Central memory CD8-positive, alpha-beta T cell (primary cell): ENCODE results near the gene ZNF624.

Experiments used
- ATAC-seq: fragments of 150-1000 bp; cut with Tn5 transposase; replicated peaks from 2 replicates; pipeline ENCODE4 v1.10.0; 2022; ENCODE audit warnings: mild to moderate bottlenecking, moderate FRiP score, moderate number of reproducible peaks; ENCODE audit not compliant: poor library complexity, severe bottlenecking; ENCODE audit errors: extremely low read depth
- DNase-seq, 2 donors: peaks; one replicate each; pipeline ENCODE4 v3.0.0; 2021; ENCODE audit warnings: low spot score in 2 of 2
- H3K27ac Mint-ChIP-seq: one replicate; pipeline ENCODE4 v1.8.0; 2022; ENCODE audit warnings: low read depth, mild to moderate bottlenecking, moderate library complexity, mixed read lengths
- H3K27me3 Mint-ChIP-seq: one replicate; pipeline ENCODE4 v1.8.0; 2022; ENCODE audit warnings: mixed read lengths
- H3K36me3 Mint-ChIP-seq: one replicate; pipeline ENCODE4 v1.8.0; 2022; ENCODE audit warnings: mild to moderate bottlenecking, moderate library complexity, mixed read lengths; ENCODE audit not compliant: insufficient read depth
- H3K4me1 Mint-ChIP-seq: one replicate; pipeline ENCODE4 v1.8.0; 2022; ENCODE audit warnings: mixed read lengths
- H3K4me3 Mint-ChIP-seq: one replicate; pipeline ENCODE4 v1.8.0; 2022; ENCODE audit warnings: mild to moderate bottlenecking, moderate library complexity, mixed read lengths
- H3K9me3 Mint-ChIP-seq: one replicate; pipeline ENCODE4 v1.8.0; 2022; ENCODE audit warnings: mixed read lengths

Gene ZNF624

GRCh38 chr17:16652847-16653366 is 743 bp downstream of the ZNF624 start:
- no peaks in the 10 kb centered on the region for H3K9me3 Mint-ChIP-seq
- ATAC-seq (no peak), DNase-seq (no peak)
- peaks cover 3% of the 10 kb centered on the region for H3K36me3 Mint-ChIP-seq
- H3K27ac Mint-ChIP-seq = peak overlapping the region; percentile 24
- H3K27me3 Mint-ChIP-seq = peaks cover 4% of the 10 kb centered on the region
- peak overlapping the region; percentile 87 for H3K4me3 Mint-ChIP-seq
- peaks cover 17% of the 10 kb centered on the region for H3K4me1 Mint-ChIP-seq

GRCh38 chr17:16652252-16652651 is 1.4 kb downstream of the ZNF624 start:
- Mint-ChIP-seq H3K4me3 (peak overlapping the region; percentile 87), H3K9me3 (no peaks in the 10 kb centered on the region)

GRCh38 chr17:16649585-16649984 is 4.1 kb downstream of the ZNF624 start:
- Mint-ChIP-seq H3K4me3 (no peak overlapping the region), H3K36me3 (peaks cover 3% of the 10 kb centered on the region), H3K4me1 (peaks cover 17% of the 10 kb centered on the region), H3K27ac (no peak overlapping the region), H3K27me3 (no peaks in the 10 kb centered on the region), H3K9me3 (no peaks in the 10 kb centered on the region)
- ATAC-seq (no peak), DNase-seq (no peak)

More at GRCh38 chr17:16652252-16652651, 1.4 kb downstream of the ZNF624 start:
- DNase-seq (no peak), ATAC-seq (no peak)
- Mint-ChIP-seq H3K4me1 (peaks cover 17% of the 10 kb centered on the region), H3K27ac (no peak overlapping the region), H3K36me3 (peaks cover 2% of the 10 kb centered on the region), H3K27me3 (no peaks in the 10 kb centered on the region)

DNA sequence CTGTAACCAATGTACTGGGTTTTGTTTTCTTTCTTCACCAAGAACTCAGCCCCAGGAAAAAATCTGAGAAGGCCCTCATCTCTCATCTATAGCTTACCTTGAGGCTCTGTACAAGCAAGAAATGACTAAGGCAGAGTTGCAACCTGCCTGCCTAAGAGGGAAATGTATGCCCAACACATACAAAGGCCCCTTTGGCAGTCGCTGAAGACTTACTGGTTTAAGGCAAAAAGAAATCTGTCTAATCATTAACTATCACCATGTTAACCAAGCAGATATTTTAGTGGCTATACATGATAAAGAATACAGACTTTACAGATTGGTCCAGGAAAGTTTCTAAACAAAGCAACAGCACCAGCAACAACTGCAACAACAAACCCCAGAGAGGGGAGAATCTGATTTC is 14.2 kb downstream of the ZNF624 start:
- no peaks in the 10 kb centered on the region for H3K36me3 Mint-ChIP-seq
- DNase-seq (no peak), ATAC-seq (no peak)
- no peaks in the 10 kb centered on the region for H3K27me3 Mint-ChIP-seq
- H3K4me3 Mint-ChIP-seq = no peak overlapping the region
- no peak overlapping the region for H3K27ac Mint-ChIP-seq
- H3K4me1 Mint-ChIP-seq = no peaks in the 10 kb centered on the region
- H3K9me3 Mint-ChIP-seq = no peaks in the 10 kb centered on the region

- H3K36me3 Mint-ChIP-seq = peaks cover 21% of the 10 kb centered on the region
These were observed 30.4 kb downstream of the ZNF624 start for GRCh38 chr17:16623282-16623681.

GRCh38 chr17:16622540-16623277 is 30.9 kb downstream of the ZNF624 start:
- Mint-ChIP-seq H3K27ac (no peak overlapping the region), H3K4me3 (no peak overlapping the region), H3K36me3 (peaks cover 18% of the 10 kb centered on the region), H3K27me3 (no peaks in the 10 kb centered on the region), H3K9me3 (peaks cover 31% of the 10 kb centered on the region), H3K4me1 (no peaks in the 10 kb centered on the region)
- DNase-seq (no peak), ATAC-seq (no peak)

More at GRCh38 chr17:16623282-16623681, 30.4 kb downstream of the ZNF624 start:
- no peak for ATAC-seq
- Mint-ChIP-seq H3K27me3 (no peaks in the 10 kb centered on the region), H3K9me3 (peaks cover 33% of the 10 kb centered on the region), H3K4me3 (no peak overlapping the region), H3K4me1 (peaks cover 1% of the 10 kb centered on the region), H3K27ac (no peak overlapping the region)
- no peak for DNase-seq

GRCh38 chr17:16617481-16618060 is 36.1 kb downstream of the ZNF624 start:
- Mint-ChIP-seq H3K4me1 (no peaks in the 10 kb centered on the region), H3K9me3 (peaks cover 37% of the 10 kb centered on the region), H3K27ac (no peak overlapping the region), H3K4me3 (no peak overlapping the region), H3K27me3 (no peaks in the 10 kb centered on the region), H3K36me3 (peaks cover 1% of the 10 kb centered on the region)
- ATAC-seq = no peak
- DNase-seq = no peak

- DNase-seq = no peak
- H3K4me3 Mint-ChIP-seq = no peak overlapping the region
- no peaks in the 10 kb centered on the region for H3K9me3 Mint-ChIP-seq
- H3K27ac Mint-ChIP-seq = no peak overlapping the region
- no peak for ATAC-seq
- no peaks in the 10 kb centered on the region for H3K4me1 Mint-ChIP-seq
- no peaks in the 10 kb centered on the region for H3K36me3 Mint-ChIP-seq
- peaks cover 41% of the 10 kb centered on the region for H3K27me3 Mint-ChIP-seq
These were observed 54.1 kb downstream of the ZNF624 start for GRCh38 chr17:16599537-16599936.

DNA sequence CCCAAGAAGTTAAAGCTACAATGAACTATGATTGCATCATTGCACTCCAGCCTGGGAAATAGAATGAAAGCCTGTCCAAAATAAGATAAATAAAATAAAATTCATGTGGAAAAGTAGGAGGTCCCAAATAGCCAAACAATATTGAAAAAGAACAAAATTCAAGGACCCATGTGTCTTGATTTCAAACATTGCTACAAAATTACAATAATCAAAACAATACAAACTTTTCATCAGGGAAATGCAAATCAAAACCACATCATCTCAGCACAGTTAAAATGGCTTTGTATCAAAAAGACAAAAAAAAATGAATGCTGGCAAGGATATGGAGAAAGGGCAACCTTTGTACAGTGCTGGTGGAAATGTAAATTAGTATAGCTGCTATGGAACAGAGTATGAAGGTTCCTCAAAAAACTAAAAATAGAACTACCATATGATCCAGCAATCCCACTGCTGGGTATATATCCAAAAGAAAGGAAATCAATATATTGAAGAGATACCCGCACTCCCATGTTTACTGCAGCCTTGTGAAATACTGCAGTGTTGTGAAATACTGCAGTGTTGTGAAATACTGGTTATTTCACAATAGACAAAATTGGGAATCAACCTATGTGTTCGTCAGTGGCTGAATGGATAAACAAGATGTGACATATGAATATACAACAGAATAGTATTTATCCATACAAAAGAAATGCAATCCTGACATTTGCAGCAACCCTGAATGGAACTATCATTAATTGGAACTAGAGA is 60.1 kb downstream of the ZNF624 start:
- no peak for ATAC-seq
- Mint-ChIP-seq H3K36me3 (peaks cover 5% of the 10 kb centered on the region), H3K4me1 (no peaks in the 10 kb centered on the region), H3K27ac (no peak overlapping the region), H3K4me3 (no peak overlapping the region), H3K9me3 (no peaks in the 10 kb centered on the region), H3K27me3 (peaks cover 77% of the 10 kb centered on the region)
- no peak for DNase-seq

GRCh38 chr17:16589097-16589969 is 64.3 kb downstream of the ZNF624 start:
- H3K4me3 Mint-ChIP-seq = peak overlapping the region; percentile 70
- H3K9me3 Mint-ChIP-seq = no peaks in the 10 kb centered on the region
- H3K36me3 Mint-ChIP-seq = peaks cover 6% of the 10 kb centered on the region
- peak; percentile 85 to 89 for DNase-seq
- peaks cover 55% of the 10 kb centered on the region for H3K27me3 Mint-ChIP-seq
- H3K27ac Mint-ChIP-seq = no peak overlapping the region
- H3K4me1 Mint-ChIP-seq = no peaks in the 10 kb centered on the region
- peak; percentile 71 for ATAC-seq

- Mint-ChIP-seq H3K27me3 (peaks cover 31% of the 10 kb centered on the region), H3K27ac (no peak overlapping the region), H3K9me3 (no peaks in the 10 kb centered on the region), H3K4me3 (no peak overlapping the region), H3K4me1 (peaks cover 6% of the 10 kb centered on the region), H3K36me3 (peaks cover 6% of the 10 kb centered on the region)
- DNase-seq (no peak), ATAC-seq (no peak)
These were observed 67.9 kb downstream of the ZNF624 start for GRCh38 chr17:16585796-16586195.
